ENCODE measurements around the gene TLE4.

GRCh38 chr9:79559495-79560181 is 12.1 kb upstream of the TLE4 start:
- TF ChIP-seq ATF2 (IDR thresholded peaks at IDR 0.05; ENCODE audit: low read length) (no peak), NRF1 (conservative IDR thresholded peaks at IDR 0.05; ENCODE audit: low read depth, low read length) (no peak), CTCF (IDR thresholded peaks at IDR 0.05 in 2 of 3, conservative IDR thresholded peaks at IDR 0.05 in 1 of 3; ENCODE audit: control insufficient read depth in 2 of 3, extremely low read depth in 1 of 3, insufficient read depth in 1 of 3, low read depth in 3 of 3, low read length in 3 of 3) (no peak), MEF2A (IDR thresholded peaks at IDR 0.05; ENCODE audit: insufficient read depth, low read depth, low read length) (no peak), NKRF (conservative IDR thresholded peaks at IDR 0.05) (no peak)
